Mammary epithelial cell (primary cell): ENCODE measurements around the gene VPS8.

Experiments
- CTCF ChIP-seq, 2 donors: IDR thresholded peaks in 1 of 2; conservative IDR thresholded peaks in 1 of 2; 2 replicates each; pipeline ENCODE4 v1.5.1; 2011 to 2012; ENCODE audit warnings: inconsistent platforms in 2 of 2, low read length in 2 of 2, mild to moderate bottlenecking in 2 of 2, control low read depth in 1 of 2, low read depth in 1 of 2; ENCODE audit not compliant: insufficient read depth in 1 of 2; ENCODE audit errors: extremely low read depth in 1 of 2
- EZH2 ChIP-seq: IDR thresholded peaks from 2 replicates; pipeline ENCODE4 v1.6.1; 2012; ENCODE audit warnings: low read length, inconsistent platforms, borderline replicate concordance

GRCh38 chr3:184880276-184881019 lies 68.5 kb downstream of the VPS8 start:
- TF ChIP-seq CTCF (conservative IDR thresholded peaks at IDR 0.05 in 1 of 2, IDR thresholded peaks at IDR 0.05 in 1 of 2; ENCODE audit: extremely low read depth in 1 of 2, insufficient read depth in 1 of 2, low read depth in 1 of 2, low read length in 2 of 2) (no peak), EZH2 (no peak)
